Measurements from ENCODE around the gene PADI1. TPM values are rescaled to one million over a fixed set of nuclear protein-coding genes. Genes with fewer than 3 reads are reported as not detected.

PADI1 gene
- total RNA-seq, 1 experiment from 2014 or later, result 0.24 TPM

GRCh38 chr1:17156108-17156507 is 48.8 kb upstream of the PADI1 start:
- H3K9ac ChIP-seq (ENCODE audit: extremely low read depth, insufficient read length, low read length), result no peak overlapping the region
- H2BK120ac ChIP-seq (ENCODE audit: low read depth, low read length, poor library complexity, severe bottlenecking), result no peak overlapping the region
- H3T11ph ChIP-seq (ENCODE audit: low read length), result no peak overlapping the region
- no peak overlapping the region for H3K4me2 ChIP-seq (ENCODE audit: insufficient read depth, insufficient read length, low read length)
- no peak overlapping the region for H2BK15ac ChIP-seq (ENCODE audit: low read depth, low read length)
- H3K27ac ChIP-seq (ENCODE audit: insufficient read length, low read depth, low read length), result no peak overlapping the region
- H3K23me2 ChIP-seq (ENCODE audit: insufficient read length, low read depth, low read length, poor library complexity, severe bottlenecking), result no peaks in the 10 kb centered on the region
- H3K4ac ChIP-seq (ENCODE audit: low read depth, low read length), result no peak overlapping the region
- no peak overlapping the region for H2BK20ac ChIP-seq (ENCODE audit: low read depth, low read length, poor library complexity, severe bottlenecking)
- H3K18ac ChIP-seq (ENCODE audit: insufficient read length, low read depth, low read length), result no peak overlapping the region
- H3K56ac ChIP-seq (ENCODE audit: insufficient read length, low read depth, low read length), result no peak overlapping the region
- H3K27ac Mint-ChIP-seq, result no peak overlapping the region
- H3K9me3 Mint-ChIP-seq, result peaks cover 52 to 58% of the 10 kb centered on the region in 2 experiments
- no peak overlapping the region for H2AK5ac ChIP-seq (ENCODE audit: insufficient read length, low read length)
- peaks cover 22 to 23% of the 10 kb centered on the region in 2 experiments for H3K4me1 Mint-ChIP-seq
- H3K23ac ChIP-seq (ENCODE audit: insufficient read length, low read depth, low read length), result no peak overlapping the region
- TF ChIP-seq CTCF (conservative IDR thresholded peaks at IDR 0.05), result no peak
- H4K8ac ChIP-seq (replicated peaks; ENCODE audit: insufficient read length, low read depth, low read length), result no peak overlapping the region
- peaks cover 29% of the 10 kb centered on the region for H3K9me3 ChIP-seq (ENCODE audit: control insufficient read depth, low read depth, low read length)
- no peaks in the 10 kb centered on the region for H3K27me3 ChIP-seq (ENCODE audit: insufficient read depth, low read length)
- WGBS (ENCODE audit: extremely low coverage, insufficient read length, low lambda C conversion rate), result no CpG with 5 or more reads among the region's 3 CpGs
- H2BK5ac ChIP-seq (ENCODE audit: insufficient read length, low read length), result no peak overlapping the region
- peaks cover 11% of the 10 kb centered on the region for H3K27me3 Mint-ChIP-seq (ENCODE audit: low read depth)
- peaks cover 2% of the 10 kb centered on the region; the same call in 1 of the 2 replicates for H3K4me1 ChIP-seq (ENCODE audit: insufficient read depth, low read length)
- H2AFZ ChIP-seq (ENCODE audit: low read length), result no peak overlapping the region
- H3K79me2 ChIP-seq (ENCODE audit: insufficient read depth, low read length), result no peaks in the 10 kb centered on the region
- no peak overlapping the region for H3K4me3 Mint-ChIP-seq
- H3K79me1 ChIP-seq (ENCODE audit: insufficient read depth, low read depth, low read length, poor library complexity, severe bottlenecking), result no peaks in the 10 kb centered on the region
- no peaks in the 10 kb centered on the region for H4K20me1 ChIP-seq (ENCODE audit: control insufficient read depth, insufficient read depth, insufficient read length)
- no peak overlapping the region for H2BK12ac ChIP-seq (ENCODE audit: insufficient read length, low read depth, low read length)
- DNase-seq, result peak; percentile 0
- no peak overlapping the region for H4K5ac ChIP-seq (ENCODE audit: insufficient read length, low read depth, low read length)
- H3K36me3 Mint-ChIP-seq (ENCODE audit: insufficient read depth in 1 of 3, low read depth in 3 of 3), result peaks cover 5 to 33% (median 26%) of the 10 kb centered on the region in 3 experiments
- no peak overlapping the region for H3K14ac ChIP-seq (ENCODE audit: insufficient read depth, low read length)
- H4K91ac ChIP-seq (ENCODE audit: insufficient read length, low read depth, low read length), result no peak overlapping the region

Measured in H9 (cell line).